ENCODE data around the gene INTS1.

DNA sequence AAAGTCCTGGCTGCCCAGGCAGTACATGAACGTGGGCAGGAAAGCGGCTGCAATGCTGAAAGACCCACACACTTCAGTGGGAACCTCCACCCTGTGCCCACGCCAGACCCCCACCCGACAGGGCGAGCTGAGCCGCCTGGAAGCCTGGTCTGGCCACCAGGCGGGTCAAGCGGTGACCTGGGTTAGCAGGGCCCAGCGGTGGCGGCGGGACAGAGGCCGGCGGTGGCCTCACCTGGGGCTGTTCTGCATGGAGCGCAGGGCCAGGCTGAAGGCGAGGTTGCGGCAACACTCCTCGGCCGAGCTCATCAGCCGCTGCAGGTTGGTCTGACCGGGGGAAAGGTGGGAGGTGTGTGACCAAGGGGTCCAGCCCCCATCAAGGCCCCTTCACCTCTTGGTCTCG is 33.3 kb downstream of the INTS1 start:
- TF ChIP-seq EZH2 (IDR thresholded peaks at IDR 0.05; ENCODE audit: low read depth, unreplicated experiment), result no peak
- TF ChIP-seq, protein P1, sequence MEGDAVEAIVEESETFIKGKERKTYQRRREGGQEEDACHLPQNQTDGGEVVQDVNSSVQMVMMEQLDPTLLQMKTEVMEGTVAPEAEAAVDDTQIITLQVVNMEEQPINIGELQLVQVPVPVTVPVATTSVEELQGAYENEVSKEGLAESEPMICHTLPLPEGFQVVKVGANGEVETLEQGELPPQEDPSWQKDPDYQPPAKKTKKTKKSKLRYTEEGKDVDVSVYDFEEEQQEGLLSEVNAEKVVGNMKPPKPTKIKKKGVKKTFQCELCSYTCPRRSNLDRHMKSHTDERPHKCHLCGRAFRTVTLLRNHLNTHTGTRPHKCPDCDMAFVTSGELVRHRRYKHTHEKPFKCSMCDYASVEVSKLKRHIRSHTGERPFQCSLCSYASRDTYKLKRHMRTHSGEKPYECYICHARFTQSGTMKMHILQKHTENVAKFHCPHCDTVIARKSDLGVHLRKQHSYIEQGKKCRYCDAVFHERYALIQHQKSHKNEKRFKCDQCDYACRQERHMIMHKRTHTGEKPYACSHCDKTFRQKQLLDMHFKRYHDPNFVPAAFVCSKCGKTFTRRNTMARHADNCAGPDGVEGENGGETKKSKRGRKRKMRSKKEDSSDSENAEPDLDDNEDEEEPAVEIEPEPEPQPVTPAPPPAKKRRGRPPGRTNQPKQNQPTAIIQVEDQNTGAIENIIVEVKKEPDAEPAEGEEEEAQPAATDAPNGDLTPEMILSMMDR (conservative IDR thresholded peaks at IDR 0.05; ENCODE audit: low read depth in 2 of 2), result no peak
- TF ChIP-seq, protein P2, sequence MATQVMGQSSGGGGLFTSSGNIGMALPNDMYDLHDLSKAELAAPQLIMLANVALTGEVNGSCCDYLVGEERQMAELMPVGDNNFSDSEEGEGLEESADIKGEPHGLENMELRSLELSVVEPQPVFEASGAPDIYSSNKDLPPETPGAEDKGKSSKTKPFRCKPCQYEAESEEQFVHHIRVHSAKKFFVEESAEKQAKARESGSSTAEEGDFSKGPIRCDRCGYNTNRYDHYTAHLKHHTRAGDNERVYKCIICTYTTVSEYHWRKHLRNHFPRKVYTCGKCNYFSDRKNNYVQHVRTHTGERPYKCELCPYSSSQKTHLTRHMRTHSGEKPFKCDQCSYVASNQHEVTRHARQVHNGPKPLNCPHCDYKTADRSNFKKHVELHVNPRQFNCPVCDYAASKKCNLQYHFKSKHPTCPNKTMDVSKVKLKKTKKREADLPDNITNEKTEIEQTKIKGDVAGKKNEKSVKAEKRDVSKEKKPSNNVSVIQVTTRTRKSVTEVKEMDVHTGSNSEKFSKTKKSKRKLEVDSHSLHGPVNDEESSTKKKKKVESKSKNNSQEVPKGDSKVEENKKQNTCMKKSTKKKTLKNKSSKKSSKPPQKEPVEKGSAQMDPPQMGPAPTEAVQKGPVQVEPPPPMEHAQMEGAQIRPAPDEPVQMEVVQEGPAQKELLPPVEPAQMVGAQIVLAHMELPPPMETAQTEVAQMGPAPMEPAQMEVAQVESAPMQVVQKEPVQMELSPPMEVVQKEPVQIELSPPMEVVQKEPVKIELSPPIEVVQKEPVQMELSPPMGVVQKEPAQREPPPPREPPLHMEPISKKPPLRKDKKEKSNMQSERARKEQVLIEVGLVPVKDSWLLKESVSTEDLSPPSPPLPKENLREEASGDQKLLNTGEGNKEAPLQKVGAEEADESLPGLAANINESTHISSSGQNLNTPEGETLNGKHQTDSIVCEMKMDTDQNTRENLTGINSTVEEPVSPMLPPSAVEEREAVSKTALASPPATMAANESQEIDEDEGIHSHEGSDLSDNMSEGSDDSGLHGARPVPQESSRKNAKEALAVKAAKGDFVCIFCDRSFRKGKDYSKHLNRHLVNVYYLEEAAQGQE (IDR thresholded peaks at IDR 0.05; ENCODE audit: unreplicated experiment), result no peak
- no peak for TF ChIP-seq JUNB (IDR thresholded peaks at IDR 0.05; ENCODE audit: unreplicated experiment)
- TF ChIP-seq EZH2phosphoT487 (IDR thresholded peaks at IDR 0.05; ENCODE audit: unreplicated experiment), result no peak
- no peak for TF ChIP-seq CREB1 (CRISPR knock-in tag; IDR thresholded peaks at IDR 0.05; ENCODE audit: low read depth)
- TF ChIP-seq, protein P3, sequence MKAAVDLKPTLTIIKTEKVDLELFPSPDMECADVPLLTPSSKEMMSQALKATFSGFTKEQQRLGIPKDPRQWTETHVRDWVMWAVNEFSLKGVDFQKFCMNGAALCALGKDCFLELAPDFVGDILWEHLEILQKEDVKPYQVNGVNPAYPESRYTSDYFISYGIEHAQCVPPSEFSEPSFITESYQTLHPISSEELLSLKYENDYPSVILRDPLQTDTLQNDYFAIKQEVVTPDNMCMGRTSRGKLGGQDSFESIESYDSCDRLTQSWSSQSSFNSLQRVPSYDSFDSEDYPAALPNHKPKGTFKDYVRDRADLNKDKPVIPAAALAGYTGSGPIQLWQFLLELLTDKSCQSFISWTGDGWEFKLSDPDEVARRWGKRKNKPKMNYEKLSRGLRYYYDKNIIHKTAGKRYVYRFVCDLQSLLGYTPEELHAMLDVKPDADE (IDR thresholded peaks at IDR 0.05), result no peak
- no peak for TF ChIP-seq POLR2AphosphoS5 (IDR thresholded peaks at IDR 0.05; ENCODE audit: low read depth)
- TF ChIP-seq, protein P4, sequence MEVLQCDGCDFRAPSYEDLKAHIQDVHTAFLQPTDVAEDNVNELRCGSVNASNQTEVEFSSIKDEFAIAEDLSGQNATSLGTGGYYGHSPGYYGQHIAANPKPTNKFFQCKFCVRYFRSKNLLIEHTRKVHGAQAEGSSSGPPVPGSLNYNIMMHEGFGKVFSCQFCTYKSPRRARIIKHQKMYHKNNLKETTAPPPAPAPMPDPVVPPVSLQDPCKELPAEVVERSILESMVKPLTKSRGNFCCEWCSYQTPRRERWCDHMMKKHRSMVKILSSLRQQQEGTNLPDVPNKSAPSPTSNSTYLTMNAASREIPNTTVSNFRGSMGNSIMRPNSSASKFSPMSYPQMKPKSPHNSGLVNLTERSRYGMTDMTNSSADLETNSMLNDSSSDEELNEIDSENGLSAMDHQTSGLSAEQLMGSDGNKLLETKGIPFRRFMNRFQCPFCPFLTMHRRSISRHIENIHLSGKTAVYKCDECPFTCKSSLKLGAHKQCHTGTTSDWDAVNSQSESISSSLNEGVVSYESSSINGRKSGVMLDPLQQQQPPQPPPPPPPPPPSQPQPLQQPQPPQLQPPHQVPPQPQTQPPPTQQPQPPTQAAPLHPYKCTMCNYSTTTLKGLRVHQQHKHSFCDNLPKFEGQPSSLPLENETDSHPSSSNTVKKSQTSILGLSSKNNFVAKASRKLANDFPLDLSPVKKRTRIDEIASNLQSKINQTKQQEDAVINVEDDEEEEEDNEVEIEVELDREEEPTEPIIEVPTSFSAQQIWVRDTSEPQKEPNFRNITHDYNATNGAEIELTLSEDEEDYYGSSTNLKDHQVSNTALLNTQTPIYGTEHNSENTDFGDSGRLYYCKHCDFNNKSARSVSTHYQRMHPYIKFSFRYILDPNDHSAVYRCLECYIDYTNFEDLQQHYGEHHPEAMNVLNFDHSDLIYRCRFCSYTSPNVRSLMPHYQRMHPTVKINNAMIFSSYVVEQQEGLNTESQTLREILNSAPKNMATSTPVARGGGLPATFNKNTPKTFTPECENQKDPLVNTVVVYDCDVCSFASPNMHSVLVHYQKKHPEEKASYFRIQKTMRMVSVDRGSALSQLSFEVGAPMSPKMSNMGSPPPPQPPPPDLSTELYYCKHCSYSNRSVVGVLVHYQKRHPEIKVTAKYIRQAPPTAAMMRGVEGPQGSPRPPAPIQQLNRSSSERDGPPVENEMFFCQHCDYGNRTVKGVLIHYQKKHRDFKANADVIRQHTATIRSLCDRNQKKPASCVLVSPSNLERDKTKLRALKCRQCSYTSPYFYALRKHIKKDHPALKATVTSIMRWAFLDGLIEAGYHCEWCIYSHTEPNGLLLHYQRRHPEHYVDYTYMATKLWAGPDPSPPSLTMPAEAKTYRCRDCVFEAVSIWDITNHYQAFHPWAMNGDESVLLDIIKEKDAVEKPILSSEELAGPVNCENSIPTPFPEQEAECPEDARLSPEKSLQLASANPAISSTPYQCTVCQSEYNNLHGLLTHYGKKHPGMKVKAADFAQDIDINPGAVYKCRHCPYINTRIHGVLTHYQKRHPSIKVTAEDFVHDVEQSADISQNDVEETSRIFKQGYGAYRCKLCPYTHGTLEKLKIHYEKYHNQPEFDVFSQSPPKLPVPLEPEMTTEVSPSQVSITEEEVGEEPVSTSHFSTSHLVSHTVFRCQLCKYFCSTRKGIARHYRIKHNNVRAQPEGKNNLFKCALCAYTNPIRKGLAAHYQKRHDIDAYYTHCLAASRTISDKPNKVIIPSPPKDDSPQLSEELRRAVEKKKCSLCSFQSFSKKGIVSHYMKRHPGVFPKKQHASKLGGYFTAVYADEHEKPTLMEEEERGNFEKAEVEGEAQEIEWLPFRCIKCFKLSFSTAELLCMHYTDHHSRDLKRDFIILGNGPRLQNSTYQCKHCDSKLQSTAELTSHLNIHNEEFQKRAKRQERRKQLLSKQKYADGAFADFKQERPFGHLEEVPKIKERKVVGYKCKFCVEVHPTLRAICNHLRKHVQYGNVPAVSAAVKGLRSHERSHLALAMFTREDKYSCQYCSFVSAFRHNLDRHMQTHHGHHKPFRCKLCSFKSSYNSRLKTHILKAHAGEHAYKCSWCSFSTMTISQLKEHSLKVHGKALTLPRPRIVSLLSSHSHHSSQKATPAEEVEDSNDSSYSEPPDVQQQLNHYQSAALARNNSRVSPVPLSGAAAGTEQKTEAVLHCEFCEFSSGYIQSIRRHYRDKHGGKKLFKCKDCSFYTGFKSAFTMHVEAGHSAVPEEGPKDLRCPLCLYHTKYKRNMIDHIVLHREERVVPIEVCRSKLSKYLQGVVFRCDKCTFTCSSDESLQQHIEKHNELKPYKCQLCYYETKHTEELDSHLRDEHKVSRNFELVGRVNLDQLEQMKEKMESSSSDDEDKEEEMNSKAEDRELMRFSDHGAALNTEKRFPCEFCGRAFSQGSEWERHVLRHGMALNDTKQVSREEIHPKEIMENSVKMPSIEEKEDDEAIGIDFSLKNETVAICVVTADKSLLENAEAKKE (CRISPR knock-in tag; IDR thresholded peaks at IDR 0.05), result no peak
- TF ChIP-seq ZNF331 (CRISPR knock-in tag; IDR thresholded peaks at IDR 0.05; ENCODE audit: low read depth), result no peak
- no peak for TF ChIP-seq NANOG (IDR thresholded peaks at IDR 0.05; ENCODE audit: borderline replicate concordance)
- no peak for TF ChIP-seq STAT1 (IDR thresholded peaks at IDR 0.05; ENCODE audit: unreplicated experiment)
- no peak for TF ChIP-seq ZNF114 (CRISPR knock-in tag; IDR thresholded peaks at IDR 0.05)

Measured in GM23338 (cell line).